Measurements from ENCODE around the gene SLX9. TPM values are rescaled to one million over a fixed set of nuclear protein-coding genes. Genes with fewer than 3 reads are reported as not detected.

SLX9 gene
- total and polyA plus RNA-seq, 12 donors, result 11.1 to 45.3 (median 23.7) TPM

GRCh38 chr21:44962403-44962966, 22.7 kb downstream of the SLX9 start:
- Histone ChIP-seq H3K4me3 (no peak overlapping the region), H3K27me3 (no peaks in the 10 kb centered on the region), H3K4me1 (replicated peaks in 1 of 2) (peaks cover 14 to 35% of the 10 kb centered on the region in 2 donors), H3K36me3 (replicated peaks in 1 of 2) (peaks cover 0 to 2% of the 10 kb centered on the region in 2 donors), H3K9me3 (replicated peaks in 1 of 3) (no peaks in the 10 kb centered on the region), H3K27ac (peak overlapping the region in 1 of 5 donors; percentile 73)
- 76 to 81% (median 78%) methylated on average over 9 of the region's 9 CpGs for WGBS, 4 donors
- no peak for TF ChIP-seq POLR2A (IDR thresholded peaks at IDR 0.05)
- no peak for TF ChIP-seq CTCF (IDR thresholded peaks at IDR 0.05)
- intact Hi-C loops (cut with DNase I), result no loop called here
- no peak for DNase-seq

GRCh38 chr21:44964381-44964780, 24.6 kb downstream of the SLX9 start:
- 94 to 96% (median 95%) methylated on average over 12 of the region's 12 CpGs for WGBS, 4 donors
- intact Hi-C loops (cut with DNase I), result no loop called here
- Histone ChIP-seq H3K27me3 (no peaks in the 10 kb centered on the region), H3K36me3 (replicated peaks in 1 of 2) (peaks cover 0 to 5% of the 10 kb centered on the region in 2 donors), H3K4me3 (no peak overlapping the region), H3K4me1 (replicated peaks in 1 of 2) (peaks cover 7 to 26% of the 10 kb centered on the region in 2 donors), H3K9me3 (replicated peaks in 1 of 3) (no peaks in the 10 kb centered on the region), H3K27ac (no peak overlapping the region)
- DNase-seq, result no peak
- TF ChIP-seq POLR2A (IDR thresholded peaks at IDR 0.05) (no peak), CTCF (IDR thresholded peaks at IDR 0.05) (no peak)

- peaks cover 6 to 30% of the 10 kb centered on the region in 2 donors for H3K4me1 ChIP-seq (replicated peaks in 1 of 2)
- 79 to 92% (median 85%) methylated on average over 12 to 17 of the region's 17 CpGs for WGBS, 4 donors
- H3K27me3 ChIP-seq, result no peaks in the 10 kb centered on the region
- no peaks in the 10 kb centered on the region for H3K9me3 ChIP-seq (replicated peaks in 1 of 3)
- no peak for DNase-seq
- H3K36me3 ChIP-seq (replicated peaks in 1 of 2), result peaks cover 0 to 5% of the 10 kb centered on the region in 2 donors
- intact Hi-C loops (cut with DNase I), result no loop called here
- H3K27ac ChIP-seq, result no peak overlapping the region
- no peak overlapping the region for H3K4me3 ChIP-seq
- no peak for TF ChIP-seq POLR2A (IDR thresholded peaks at IDR 0.05)
- TF ChIP-seq CTCF (IDR thresholded peaks at IDR 0.05), result no peak
Observed at GRCh38 chr21:44965251-44966022, 25.6 kb downstream of the SLX9 start.

DNA sequence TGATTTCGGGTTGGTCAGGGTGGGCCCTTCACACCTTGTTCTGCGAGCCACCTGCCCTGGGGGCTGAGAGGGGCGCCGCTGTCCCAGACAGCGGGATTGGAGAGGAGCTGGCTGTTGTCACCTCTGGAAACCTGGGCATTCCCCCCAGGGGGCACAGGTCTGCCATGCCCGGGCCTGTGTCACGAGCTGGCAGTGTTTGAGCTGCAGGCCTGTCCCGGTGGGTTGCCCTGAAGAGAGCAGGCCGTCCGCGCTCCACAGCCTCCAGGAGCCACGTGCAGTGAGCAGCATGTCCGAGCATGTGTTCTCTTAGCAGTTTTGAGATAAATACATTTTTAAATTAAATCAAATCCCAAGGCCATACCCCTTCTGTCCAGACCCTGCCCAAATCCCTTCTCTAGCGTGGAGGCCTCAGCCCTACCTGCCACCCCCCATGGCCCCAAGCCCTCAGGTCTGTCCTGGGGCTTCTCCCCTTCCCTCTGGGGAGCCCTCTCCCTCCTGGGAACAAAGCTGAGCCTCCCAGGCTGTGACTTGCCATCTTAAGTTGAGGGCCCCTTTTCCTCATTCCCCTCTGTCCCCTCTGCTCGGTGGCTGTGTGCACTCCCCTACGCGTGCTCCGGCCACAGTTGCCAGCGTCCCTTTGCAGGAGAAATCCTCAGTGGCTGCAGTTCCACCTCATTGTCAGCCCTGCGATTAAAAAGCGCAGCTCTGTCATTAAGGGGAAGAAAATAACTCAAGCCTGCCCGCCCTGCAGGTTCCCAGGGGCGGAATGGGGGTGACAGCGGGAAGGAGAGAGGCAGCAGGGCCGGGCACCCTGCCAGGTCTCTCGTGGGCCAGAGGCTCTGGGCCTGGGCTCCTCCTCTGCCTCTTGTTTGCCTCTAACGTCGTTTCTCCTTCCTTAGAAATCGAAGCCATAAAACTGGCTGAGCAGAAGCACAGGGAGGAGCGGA, 26.6 kb downstream of the SLX9 start:
- no peak for TF ChIP-seq CTCF (IDR thresholded peaks at IDR 0.05)
- TF ChIP-seq POLR2A (IDR thresholded peaks at IDR 0.05), result no peak
- Histone ChIP-seq H3K4me3 (no peak overlapping the region), H3K27me3 (no peaks in the 10 kb centered on the region), H3K4me1 (replicated peaks in 1 of 2) (peaks cover 6 to 30% of the 10 kb centered on the region in 2 donors), H3K27ac (peak overlapping the region in 2 of 5 donors; percentile 23 to 45), H3K36me3 (replicated peaks in 1 of 2) (peaks cover 0 to 5% of the 10 kb centered on the region in 2 donors), H3K9me3 (replicated peaks in 1 of 3) (no peaks in the 10 kb centered on the region)
- DNase-seq, result peak in 1 of 7 donors; percentile 35
- 65 to 73% (median 72%) methylated on average over 17 to 30 of the region's 30 CpGs for WGBS, 4 donors
- intact Hi-C loops (cut with DNase I), result no loop called here
